ENCODE results near the gene HDAC4. TPM values are rescaled to one million over a fixed set of nuclear protein-coding genes. Genes with fewer than 3 reads are reported as not detected.

The HDAC4 gene
- total RNA-seq, 1 experiment from 2014 or later = 32.0 TPM

DNA sequence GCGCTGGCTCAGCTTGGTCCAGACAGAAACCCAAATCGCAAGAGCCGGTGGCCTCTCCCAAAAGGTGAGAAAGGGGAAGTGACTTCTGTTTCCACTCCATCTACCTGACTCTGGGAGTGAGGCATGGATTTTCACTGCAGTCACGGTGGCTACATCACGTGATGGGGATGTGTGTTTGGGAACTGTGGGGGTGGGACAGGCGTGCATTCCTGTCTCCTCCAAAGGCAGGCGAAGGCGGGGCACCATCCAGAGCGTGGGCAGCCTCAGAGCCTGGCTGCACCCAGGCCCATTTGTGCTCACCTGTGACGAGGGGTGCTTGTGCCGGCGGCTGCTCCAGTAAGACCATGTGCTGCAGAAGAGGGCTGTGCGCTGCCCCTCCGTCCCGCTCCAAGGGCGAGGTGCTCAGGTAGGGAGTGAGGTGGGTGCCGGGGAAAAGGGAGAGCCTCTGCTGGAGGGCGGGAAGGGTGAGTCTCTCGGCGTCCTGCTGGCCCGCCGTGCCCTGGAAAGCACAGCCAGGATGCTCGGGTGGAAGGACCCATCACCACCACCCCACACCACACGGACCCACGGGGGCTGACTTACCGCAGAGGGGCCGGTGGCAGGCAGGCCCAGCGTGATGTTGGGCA is 266.8 kb downstream of the HDAC4 start:
- Histone ChIP-seq H3K27ac (ENCODE audit: insufficient read length, low read depth, low read length) (no peak overlapping the region), H3K9ac (ENCODE audit: extremely low read depth, insufficient read length, low read length) (no peak overlapping the region), H3K23ac (ENCODE audit: insufficient read length, low read depth, low read length) (no peak overlapping the region), H3K27me3 (ENCODE audit: insufficient read depth, low read length) (no peaks in the 10 kb centered on the region), H3K79me1 (ENCODE audit: insufficient read depth, low read depth, low read length, poor library complexity, severe bottlenecking) (no peaks in the 10 kb centered on the region), H3K18ac (ENCODE audit: insufficient read length, low read depth, low read length) (no peak overlapping the region), H2BK12ac (ENCODE audit: insufficient read length, low read depth, low read length) (no peak overlapping the region), H3K4ac (ENCODE audit: low read depth, low read length) (no peak overlapping the region), H3K23me2 (ENCODE audit: insufficient read length, low read depth, low read length, poor library complexity, severe bottlenecking) (no peaks in the 10 kb centered on the region), H2BK15ac (ENCODE audit: low read depth, low read length) (no peak overlapping the region), H3K56ac (ENCODE audit: insufficient read length, low read depth, low read length) (no peak overlapping the region), H3K9me3 (ENCODE audit: control insufficient read depth, low read depth, low read length) (no peaks in the 10 kb centered on the region), H3K79me2 (ENCODE audit: insufficient read depth, low read length) (no peaks in the 10 kb centered on the region), H3K14ac (ENCODE audit: insufficient read depth, low read length) (no peak overlapping the region), H4K20me1 (ENCODE audit: control insufficient read depth, insufficient read depth, insufficient read length) (no peaks in the 10 kb centered on the region), H2BK120ac (ENCODE audit: low read depth, low read length, poor library complexity, severe bottlenecking) (no peak overlapping the region), H3T11ph (ENCODE audit: low read length) (no peak overlapping the region), H4K5ac (ENCODE audit: insufficient read length, low read depth, low read length) (no peak overlapping the region), H2BK5ac (ENCODE audit: insufficient read length, low read length) (no peak overlapping the region), H2AFZ (ENCODE audit: low read length) (no peak overlapping the region), H3K4me1 (ENCODE audit: insufficient read depth, low read length) (no peaks in the 10 kb centered on the region), H4K91ac (ENCODE audit: insufficient read length, low read depth, low read length) (no peak overlapping the region), H4K8ac (replicated peaks; ENCODE audit: insufficient read length, low read depth, low read length) (no peak overlapping the region), H3K4me2 (ENCODE audit: insufficient read depth, insufficient read length, low read length) (no peak overlapping the region), H2AK5ac (ENCODE audit: insufficient read length, low read length) (no peak overlapping the region), H2BK20ac (ENCODE audit: low read depth, low read length, poor library complexity, severe bottlenecking) (no peak overlapping the region)
- Mint-ChIP-seq H3K4me3 (no peak overlapping the region), H3K27ac (no peak overlapping the region), H3K4me1 (no peaks in the 10 kb centered on the region), H3K9me3 (no peaks in the 10 kb centered on the region), H3K36me3 (ENCODE audit: insufficient read depth in 1 of 3, low read depth in 3 of 3) (peaks cover 21 to 42% (median 40%) of the 10 kb centered on the region in 3 experiments; a peak in 6 of 7 replicates), H3K27me3 (ENCODE audit: low read depth) (no peaks in the 10 kb centered on the region)
- WGBS (ENCODE audit: extremely low coverage, insufficient read length, low lambda C conversion rate) = no CpG with 5 or more reads among the region's 28 CpGs
- DNase-seq = no peak
- TF ChIP-seq CTCF (conservative IDR thresholded peaks at IDR 0.05) = no peak
